ENCODE data around the gene BRWD1. TPM values are rescaled to one million over a fixed set of nuclear protein-coding genes. Genes with fewer than 3 reads are reported as not detected.

BRWD1 gene
- total and polyA plus RNA-seq, 2 of the 13 experiments (the other 11 are each of a cell fraction or from before 2014, with no cell fraction given): 13.9 to 28.0 TPM

DNA sequence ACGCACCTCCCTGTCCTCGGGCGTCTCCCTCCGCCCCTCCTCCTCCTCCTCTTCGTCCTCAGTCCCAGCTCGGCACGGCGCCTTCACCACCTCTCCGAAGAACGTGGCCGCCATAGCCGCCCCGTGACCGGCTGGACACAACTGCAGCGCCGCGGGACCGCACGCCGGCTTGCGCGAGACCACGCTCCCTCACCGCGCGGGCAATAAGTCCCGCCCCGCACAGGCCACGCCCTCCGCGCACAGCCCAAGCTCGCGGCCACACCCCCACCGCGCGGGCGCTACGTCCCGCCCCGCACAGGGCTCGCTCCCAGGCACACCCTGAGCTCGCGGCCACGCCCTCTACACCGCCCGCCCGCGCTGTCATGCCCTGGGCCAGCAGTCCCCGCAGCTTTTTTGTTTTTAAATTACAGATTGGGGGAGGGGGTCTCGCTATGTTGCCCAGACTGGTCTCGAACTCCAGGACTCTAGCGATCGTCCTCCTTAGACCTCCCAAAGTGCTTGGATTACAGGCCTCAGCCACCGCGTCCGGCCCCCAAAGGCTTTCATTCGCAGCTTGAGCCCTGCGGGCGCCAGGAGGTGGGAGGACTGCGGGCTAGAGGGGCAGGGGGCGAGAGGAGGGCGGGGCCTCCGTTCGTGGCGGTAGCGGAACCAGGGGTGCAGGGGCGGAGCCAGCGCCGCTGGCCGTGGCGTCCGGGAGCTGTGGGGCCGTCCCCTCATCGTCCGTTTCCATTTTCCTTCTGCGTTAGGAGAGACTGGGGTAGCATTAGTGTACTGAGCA is 130.0 kb downstream of the BRWD1 start, which contains the start of gene PSMG1 (continued):
- TF ChIP-seq, protein P1, sequence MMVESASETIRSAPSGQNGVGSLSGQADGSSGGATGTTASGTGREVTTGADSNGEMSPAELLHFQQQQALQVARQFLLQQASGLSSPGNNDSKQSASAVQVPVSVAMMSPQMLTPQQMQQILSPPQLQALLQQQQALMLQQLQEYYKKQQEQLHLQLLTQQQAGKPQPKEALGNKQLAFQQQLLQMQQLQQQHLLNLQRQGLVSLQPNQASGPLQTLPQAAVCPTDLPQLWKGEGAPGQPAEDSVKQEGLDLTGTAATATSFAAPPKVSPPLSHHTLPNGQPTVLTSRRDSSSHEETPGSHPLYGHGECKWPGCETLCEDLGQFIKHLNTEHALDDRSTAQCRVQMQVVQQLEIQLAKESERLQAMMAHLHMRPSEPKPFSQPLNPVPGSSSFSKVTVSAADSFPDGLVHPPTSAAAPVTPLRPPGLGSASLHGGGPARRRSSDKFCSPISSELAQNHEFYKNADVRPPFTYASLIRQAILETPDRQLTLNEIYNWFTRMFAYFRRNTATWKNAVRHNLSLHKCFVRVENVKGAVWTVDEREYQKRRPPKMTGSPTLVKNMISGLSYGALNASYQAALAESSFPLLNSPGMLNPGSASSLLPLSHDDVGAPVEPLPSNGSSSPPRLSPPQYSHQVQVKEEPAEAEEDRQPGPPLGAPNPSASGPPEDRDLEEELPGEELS (CRISPR knock-in tag; IDR thresholded peaks at IDR 0.05): peak; percentile 50; the same call in 1 of the 2 replicates
- TF ChIP-seq, protein P2, sequence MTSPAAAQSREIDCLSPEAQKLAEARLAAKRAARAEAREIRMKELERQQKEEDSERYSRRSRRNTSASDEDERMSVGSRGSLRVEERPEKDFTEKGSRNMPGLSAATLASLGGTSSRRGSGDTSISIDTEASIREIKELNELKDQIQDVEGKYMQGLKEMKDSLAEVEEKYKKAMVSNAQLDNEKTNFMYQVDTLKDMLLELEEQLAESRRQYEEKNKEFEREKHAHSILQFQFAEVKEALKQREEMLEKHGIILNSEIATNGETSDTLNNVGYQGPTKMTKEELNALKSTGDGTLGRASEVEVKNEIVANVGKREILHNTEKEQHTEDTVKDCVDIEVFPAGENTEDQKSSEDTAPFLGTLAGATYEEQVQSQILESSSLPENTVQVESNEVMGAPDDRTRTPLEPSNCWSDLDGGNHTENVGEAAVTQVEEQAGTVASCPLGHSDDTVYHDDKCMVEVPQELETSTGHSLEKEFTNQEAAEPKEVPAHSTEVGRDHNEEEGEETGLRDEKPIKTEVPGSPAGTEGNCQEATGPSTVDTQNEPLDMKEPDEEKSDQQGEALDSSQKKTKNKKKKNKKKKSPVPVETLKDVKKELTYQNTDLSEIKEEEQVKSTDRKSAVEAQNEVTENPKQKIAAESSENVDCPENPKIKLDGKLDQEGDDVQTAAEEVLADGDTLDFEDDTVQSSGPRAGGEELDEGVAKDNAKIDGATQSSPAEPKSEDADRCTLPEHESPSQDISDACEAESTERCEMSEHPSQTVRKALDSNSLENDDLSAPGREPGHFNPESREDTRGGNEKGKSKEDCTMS (CRISPR knock-in tag; conservative IDR thresholded peaks at IDR 0.05): peak; percentile 77; the same call in 1 of the 2 replicates
- 0 out of 2 replicates have a peak, but pooled peaks have one; percentile 1 for TF ChIP-seq ZNF12 (CRISPR knock-in tag; IDR thresholded peaks at IDR 0.05)
- no peak for TF ChIP-seq KAT2B (IDR thresholded peaks at IDR 0.05; ENCODE audit: borderline replicate concordance, low read depth, low read length)
- TF ChIP-seq ZC3H13 (CRISPR knock-in tag; IDR thresholded peaks at IDR 0.05): peak; percentile 95
- TF ChIP-seq PCBP2 (optimal IDR thresholded peaks at IDR 0.05; ENCODE audit: low read depth, low read length, poor library complexity, severe bottlenecking): no peak
- no peak for TF ChIP-seq ZNF44 (CRISPR knock-in tag; IDR thresholded peaks at IDR 0.05)
- TF ChIP-seq ZNF749 (CRISPR knock-in tag; IDR thresholded peaks at IDR 0.05; ENCODE audit: borderline replicate concordance): peak; percentile 76; the same call in 1 of the 2 replicates
- TF ChIP-seq NAIF1 (CRISPR knock-in tag; IDR thresholded peaks at IDR 0.05; ENCODE audit: borderline replicate concordance): peak; percentile 6; the same call in 1 of the 2 replicates
- no peak for TF ChIP-seq MBD4 (IDR thresholded peaks at IDR 0.05; ENCODE audit: borderline replicate concordance, low read length)
- TF ChIP-seq, protein P3, sequence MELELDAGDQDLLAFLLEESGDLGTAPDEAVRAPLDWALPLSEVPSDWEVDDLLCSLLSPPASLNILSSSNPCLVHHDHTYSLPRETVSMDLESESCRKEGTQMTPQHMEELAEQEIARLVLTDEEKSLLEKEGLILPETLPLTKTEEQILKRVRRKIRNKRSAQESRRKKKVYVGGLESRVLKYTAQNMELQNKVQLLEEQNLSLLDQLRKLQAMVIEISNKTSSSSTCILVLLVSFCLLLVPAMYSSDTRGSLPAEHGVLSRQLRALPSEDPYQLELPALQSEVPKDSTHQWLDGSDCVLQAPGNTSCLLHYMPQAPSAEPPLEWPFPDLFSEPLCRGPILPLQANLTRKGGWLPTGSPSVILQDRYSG (CRISPR knock-in tag; IDR thresholded peaks at IDR 0.05): peak; percentile 55; the same call in 1 of the 2 replicates
- peak; percentile 44; the same call in 1 of the 2 replicates for TF ChIP-seq PHF21A (CRISPR knock-in tag; IDR thresholded peaks at IDR 0.05)
- no peak for TF ChIP-seq SIX4 (CRISPR knock-in tag; IDR thresholded peaks at IDR 0.05)
- no peak for TF ChIP-seq ZNF724P (CRISPR knock-in tag; IDR thresholded peaks at IDR 0.05; ENCODE audit: borderline replicate concordance)
- peak; percentile 47 for TF ChIP-seq FOSL2 (CRISPR knock-in tag; IDR thresholded peaks at IDR 0.05)
- no peak for TF ChIP-seq ZNF720 (CRISPR knock-in tag; IDR thresholded peaks at IDR 0.05)
- TF ChIP-seq ZEB1 (IDR thresholded peaks at IDR 0.05; ENCODE audit: insufficient replicate concordance, low read depth): no peak
